Measurements from ENCODE around the gene NECAB2.

Gene NECAB2

DNA sequence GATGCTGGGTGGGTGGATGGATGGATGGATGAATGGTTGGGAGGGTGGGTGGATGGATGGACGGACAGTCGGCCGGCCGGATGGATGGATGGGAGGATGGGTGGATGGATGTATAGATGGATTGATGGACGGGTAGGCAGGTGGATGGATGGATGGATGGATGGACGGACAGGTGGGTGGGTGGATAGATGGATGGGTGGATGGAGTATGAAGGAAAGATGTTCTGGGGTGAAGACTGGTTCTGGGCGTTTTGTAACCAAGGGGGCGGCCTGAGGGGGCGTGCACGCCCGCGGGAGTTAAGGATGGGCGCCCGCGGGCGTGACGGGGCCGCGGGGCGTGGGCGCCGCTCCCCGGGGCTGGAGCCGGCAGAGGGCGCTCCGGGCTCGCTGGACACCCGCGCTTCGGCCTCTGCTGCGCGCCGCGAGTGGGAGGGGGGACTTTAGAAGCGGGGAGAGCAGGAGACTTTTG lies at the start of gene NECAB2:
TSS of gene NECAB2 (plus strand) at position 407 of the 468 bp plus-strand sequence. CDS start 405 bp downstream, outside the sequence.
- no peak for DNase-seq

GRCh38 chr16:83920894-83921491 lies 47.1 kb upstream of the NECAB2 start:
- DNase-seq, result no peak

DNA sequence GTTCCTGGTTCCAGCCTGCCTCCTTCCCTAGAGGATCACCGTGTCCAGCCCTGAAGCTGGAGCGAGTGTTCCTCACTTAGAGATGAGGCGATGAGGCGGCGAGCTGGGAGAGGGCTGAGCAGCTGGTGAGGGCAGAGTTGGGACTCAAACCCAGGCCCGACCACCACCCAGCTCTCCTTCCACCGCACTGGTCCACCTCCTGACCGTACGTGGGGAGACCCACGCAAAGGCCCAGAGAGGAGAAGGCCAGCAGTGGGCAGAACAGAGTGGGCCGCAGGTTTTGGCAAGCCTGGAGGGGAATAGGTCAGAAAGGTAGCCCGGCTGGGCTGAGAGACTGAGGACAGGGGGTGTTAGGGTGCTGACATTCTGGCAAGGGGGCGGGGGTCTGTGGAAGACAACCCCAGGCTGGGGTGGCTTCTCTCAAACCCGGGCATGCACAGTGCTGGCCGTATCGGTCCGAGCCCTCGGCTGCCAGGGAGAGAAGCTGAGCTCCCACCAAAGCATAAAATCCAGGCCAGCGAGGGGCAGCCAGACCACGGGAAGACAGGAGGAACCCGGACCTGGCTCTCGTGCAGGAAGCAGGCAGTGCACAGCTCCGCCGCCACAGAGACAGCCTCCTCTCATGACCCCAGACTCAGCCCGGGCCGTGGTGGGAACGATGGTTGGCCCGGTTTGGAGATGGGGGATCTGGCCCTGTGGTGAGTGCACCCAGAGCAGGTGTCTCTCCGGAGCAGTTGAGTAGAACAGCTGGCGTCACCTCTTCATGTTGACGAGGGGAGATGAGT lies 44.3 kb upstream of the NECAB2 start:
- no peak for DNase-seq

DNA sequence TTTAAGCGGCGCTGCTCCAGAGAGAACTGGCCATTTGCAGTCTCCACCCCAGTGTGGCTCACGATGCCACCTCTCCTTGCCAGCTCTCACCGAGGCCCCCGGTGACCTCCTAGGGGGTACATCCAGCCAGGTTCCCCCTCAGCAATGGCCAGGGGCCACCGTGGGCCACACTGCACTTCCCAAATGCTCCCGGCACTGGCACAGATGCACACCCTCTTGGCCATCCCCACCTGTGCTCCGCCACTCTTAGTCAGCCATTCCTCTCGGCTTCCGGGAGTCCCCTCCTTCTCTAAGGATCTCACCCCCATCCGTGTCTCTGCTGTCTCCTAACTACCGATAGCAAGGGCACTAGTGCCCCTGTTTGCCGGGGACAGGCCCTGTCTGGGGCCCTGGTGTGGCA lies 43.4 kb upstream of the NECAB2 start:
- DNase-seq, result no peak

DNA sequence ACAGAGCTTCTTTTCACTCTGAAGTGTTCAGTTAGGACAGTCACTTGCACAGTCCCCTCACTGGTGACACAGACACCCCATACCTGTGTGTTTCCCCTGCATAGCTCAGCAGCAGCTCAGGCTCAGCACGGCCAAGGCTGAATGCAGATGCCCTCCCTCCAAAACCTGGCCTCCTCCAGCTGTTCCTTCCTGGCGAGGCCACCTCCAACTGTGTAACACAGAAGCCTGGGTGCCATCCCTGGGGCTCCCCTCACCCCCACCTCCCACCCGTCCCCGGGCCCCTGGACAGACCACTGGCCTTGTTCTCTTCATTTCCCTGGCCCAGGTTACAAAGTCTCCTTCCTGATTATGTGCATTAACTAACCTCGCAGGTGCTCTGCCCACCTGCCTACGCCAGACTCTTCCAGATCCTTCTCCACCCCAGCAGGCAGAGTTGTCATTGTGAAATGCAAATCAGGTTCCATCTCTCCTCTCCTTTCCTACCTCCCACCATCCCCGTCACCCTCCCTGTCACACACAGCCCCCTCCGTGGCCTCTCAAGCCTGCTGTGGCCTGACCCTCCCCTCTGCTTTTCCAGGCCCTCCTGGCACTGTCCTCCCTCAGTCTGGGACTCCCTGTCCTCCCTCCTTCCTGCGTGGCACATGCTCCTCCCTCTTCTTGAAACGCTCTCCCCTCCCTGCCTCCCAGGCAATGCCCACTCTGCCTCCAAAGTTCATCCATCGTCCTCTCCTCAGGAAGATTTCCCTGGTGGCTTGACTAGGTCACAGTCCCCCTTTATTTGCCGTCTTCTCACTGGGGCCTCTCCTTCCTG lies 42.7 kb upstream of the NECAB2 start:
- no peak for DNase-seq

DNA sequence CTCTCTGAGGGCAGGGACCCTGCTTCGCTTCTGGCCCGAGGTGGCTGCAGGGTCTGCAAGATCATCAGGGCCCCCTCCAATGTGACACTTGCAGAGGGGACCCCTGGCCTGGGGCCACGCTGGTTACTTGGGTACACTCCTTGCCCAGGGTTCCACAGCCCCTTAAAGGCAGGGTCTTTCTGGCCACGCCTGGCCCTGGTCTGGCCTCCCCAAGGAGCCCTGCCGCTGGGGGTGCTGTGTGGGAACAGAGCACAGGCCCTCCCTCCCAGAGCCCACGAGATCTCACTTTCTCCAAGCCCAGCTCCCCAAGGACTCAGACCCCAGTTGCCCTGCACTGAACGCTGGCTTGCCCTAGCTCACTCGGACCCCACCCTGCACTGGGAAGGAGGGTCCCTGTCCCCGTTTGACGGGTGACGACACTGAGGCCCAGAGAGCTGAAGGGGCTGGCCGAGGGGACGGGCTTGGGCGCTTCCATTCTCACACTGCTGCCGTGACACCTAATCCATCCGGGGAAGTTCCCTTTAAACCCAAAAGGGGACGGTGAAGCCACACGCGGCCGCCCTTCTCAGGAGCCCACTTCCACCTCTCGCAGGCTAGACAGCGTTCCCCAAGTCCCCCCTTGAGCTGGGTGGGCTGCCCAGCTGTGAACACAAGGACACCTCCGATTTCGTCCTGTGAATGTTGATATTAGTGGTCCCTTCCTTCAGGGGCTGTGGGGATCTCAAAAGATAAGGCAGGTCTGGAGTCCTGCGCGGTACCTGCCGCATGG lies 41.9 kb upstream of the NECAB2 start:
- no peak for DNase-seq

DNA sequence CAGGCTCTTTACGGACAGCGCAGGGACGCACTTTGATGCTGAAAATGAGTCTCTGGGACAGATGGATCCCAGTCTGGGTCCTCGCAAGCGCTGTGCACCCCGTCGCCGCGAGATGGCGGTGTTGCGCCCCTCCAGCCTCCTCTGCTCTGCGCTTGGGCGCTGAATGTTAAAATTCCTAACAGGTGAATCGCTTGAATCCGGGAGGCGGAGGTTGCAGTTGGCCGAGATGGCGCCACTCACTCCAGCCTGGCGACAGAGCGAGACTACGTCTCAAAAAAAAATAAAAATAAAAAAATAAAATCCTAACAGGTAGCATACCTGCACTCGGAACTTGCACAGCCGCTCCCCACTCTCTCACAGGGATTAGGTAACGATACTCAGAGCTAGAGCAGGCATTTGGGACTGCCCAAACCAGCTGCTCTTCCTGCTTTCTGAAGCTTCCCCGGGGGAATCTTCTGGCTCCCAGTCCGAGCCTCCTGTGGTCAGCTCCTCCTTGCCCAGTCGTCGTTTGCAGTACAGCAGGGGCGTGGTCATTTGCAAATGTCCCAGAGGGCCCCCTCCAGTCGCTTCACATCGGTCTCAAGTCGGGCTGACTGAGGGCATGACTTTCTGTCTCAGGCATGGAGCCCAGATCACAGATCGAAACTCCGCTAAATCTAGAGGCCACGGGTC lies 41.2 kb upstream of the NECAB2 start:
- DNase-seq, result peak; percentile 79

- no peak for DNase-seq
These were observed 39.5 kb upstream of the NECAB2 start for GRCh38 chr16:83928341-83929055.

DNA sequence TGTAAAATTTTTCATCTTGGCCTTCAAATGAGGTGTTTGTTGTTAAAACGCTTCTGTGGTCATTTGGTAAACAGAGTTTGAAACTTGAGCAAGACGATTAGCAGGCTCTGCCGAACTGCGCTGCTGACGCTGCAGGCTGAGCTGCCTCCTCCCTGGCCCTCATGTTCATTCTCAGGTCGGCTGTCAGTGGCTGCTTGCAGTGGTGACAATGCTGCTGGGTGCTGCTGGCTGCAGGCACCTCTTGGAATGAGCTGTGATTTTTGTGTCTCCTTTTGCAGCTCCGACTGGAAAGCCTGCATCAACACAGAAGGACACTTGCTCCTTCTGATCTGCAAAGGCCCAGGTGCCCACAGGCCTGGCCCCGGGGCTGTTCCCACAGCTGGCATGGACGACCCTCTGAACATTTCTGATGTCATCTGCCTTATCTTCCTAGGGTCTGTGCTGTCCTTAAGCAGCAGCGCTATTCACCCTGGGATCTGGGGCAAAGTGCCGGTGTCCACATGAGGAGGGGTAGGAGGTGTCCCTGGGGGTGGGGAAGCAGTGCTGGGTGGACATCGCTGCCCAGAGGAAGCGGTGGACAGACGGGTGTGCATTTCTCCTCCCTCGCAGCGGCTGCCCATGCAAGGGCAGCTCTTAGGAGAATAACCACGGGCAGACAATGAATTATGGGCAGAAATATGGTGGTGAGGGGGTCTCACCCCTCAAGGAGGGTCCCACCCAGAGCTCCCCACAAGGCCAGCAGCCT lies 38.1 kb upstream of the NECAB2 start:
- DNase-seq, result no peak

- no peak for DNase-seq
These were observed 37.1 kb upstream of the NECAB2 start for GRCh38 chr16:83930730-83931500.

GRCh38 chr16:83931556-83931955 lies 36.5 kb upstream of the NECAB2 start:
- DNase-seq, result no peak

DNA sequence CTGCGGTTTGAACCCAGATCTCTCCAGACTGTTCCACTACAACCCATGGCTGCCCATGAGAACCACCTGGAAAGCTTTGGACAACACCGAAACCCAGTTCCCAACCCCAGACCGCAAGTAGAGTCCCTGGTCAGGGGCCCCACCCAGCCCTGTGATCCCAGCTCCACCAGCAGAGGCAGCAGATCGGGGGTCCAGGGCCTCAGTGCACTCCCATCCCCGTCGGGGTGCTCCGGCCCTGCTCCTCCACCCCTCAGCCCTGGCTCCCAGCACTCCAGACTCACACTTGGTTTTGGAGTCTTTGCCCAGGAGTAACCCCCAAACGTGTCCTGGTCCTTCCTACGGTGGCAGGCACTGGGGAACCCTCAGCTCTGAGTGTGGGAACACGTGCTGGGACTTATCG lies 35.7 kb upstream of the NECAB2 start:
- DNase-seq, result no peak

- no peak for DNase-seq
These were observed 34.9 kb upstream of the NECAB2 start for GRCh38 chr16:83932955-83933673.

DNA sequence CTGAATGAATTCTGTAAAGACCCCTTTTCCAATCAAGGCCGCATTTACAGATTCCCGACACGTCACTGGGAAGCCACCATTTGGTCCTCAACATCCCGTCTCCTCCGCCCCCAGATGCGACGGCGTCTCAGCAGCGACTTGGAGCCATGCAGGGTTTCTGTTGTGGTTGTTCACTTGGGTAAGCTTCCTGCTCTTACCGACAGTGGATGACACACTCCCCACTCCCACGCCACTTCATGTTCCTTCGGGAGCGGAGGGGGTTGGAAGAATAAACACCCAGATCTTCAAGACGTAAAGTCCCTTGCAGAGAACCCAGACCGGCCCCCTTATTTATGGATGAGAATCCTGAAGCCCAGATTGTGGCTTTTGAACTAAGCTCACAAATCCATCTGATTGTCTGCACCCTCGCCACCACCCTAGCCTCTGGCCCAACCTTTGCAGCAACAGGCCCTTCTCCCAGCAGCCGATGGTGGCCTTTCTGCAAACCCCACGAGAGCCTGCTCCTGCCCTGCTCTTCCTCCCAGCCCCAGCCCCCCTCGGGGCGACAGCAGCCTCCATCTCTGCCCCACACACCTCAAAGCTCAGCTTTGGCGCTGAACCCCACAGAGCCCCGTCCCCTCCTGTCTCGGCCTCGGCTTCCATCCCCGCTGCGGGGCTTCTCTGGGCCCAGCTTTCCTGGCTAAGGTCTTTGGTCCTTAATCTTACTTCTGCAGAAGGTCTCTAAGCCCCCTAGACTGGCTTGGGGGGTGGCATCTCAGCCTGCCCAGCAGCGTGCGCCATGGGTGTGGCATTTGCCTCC lies 34.0 kb upstream of the NECAB2 start:
- DNase-seq, result no peak

- DNase-seq, result no peak
These were observed 33.4 kb upstream of the NECAB2 start for GRCh38 chr16:83934684-83934977.

GRCh38 chr16:83935005-83935857 lies 32.8 kb upstream of the NECAB2 start:
- no peak for DNase-seq

- no peak for DNase-seq
These were observed 32.2 kb upstream of the NECAB2 start for GRCh38 chr16:83935858-83936255.
